NCI-H187 (cell line): ENCODE results near the gene TRANK1.

Source experiments
- DNase-seq, 2 experiments: peaks; one replicate each; lab custom pipeline; 2025; lab: John Stamatoyannopoulos, UW

Gene TRANK1

DNA sequence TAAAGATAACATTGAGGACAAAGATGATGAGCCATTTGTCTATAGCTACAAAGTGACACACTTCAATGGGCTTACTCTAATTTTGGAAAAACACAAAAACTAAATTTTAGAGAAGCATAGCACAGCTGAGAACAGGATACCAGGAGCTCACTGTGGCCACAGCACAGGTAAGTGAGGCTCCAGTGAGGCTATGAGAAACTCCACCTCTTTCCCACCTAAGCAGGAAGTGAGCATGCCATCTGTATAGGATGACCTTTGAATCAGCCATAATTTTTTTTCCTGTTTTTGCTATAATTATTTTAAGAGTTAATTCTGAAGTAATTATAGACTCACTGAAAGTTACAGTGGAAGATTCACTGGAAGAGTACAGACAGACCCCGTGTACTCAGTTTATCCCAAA is 98.4 kb downstream of the TRANK1 start:
- DNase-seq = no peak

DNA sequence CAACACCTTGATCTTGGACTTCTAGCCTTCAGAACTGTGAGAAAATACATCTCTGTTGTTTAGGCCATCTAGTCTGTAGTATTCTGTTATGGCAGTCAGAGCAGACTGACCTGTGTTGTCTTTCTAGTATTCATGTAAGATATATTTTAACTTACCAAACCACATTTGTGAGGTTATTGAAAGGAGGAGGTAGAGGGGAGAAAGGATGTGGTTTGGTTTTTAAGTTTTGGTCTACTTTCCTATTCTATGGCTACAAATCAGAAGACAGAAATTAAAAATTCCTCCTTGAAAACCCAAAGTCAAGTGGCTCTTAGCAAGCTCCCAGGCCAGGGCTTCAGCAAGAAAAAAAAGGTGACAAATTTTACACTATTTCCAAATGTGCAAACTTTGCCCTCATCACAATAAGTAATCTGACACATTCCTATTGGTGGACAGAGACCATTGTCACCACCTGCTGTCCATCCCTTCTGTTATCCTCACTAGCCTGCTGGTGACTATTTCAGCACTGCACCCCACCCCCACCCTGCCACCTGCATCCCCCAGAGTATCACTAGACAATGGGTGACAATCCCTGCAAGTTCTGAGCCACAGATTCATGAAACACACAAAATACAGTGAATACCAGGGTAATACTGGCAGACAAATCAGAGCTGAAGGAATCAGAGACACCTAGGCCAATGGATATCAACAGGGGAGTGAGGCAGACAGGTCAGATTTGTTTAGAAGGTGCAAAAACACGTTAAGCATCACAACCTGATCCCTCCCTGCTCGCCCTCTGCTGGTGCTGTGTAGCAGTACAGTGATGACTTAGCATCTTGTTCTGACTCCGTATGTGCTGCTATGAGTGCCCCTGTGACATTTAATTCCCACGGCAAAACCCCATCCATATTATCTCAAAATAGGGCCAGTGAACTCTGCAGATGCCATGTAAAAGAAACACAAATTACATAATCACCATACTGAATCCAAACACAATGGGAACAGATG is 101.5 kb downstream of the TRANK1 start:
- peak; percentile 0 to 6 for DNase-seq

DNA sequence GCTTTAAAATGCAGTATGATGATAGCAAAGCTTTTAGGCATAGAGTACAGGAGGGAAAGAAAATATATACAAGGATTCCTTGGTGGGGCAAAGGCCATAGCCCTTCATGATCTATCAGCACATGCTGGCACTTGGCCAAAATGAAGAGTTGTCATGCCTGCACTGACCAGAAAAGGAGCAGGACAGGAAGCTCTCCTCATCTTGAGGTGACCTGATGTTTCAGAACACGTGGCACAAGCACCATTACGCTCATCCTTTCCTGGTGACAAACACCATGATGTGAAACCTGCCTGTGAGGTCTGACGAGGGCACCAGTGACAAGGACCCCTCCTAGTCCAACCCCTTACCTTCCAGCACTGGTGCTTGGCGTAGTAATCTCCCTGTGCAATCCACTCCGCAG is 102.6 kb downstream of the TRANK1 start:
- no peak for DNase-seq

DNA sequence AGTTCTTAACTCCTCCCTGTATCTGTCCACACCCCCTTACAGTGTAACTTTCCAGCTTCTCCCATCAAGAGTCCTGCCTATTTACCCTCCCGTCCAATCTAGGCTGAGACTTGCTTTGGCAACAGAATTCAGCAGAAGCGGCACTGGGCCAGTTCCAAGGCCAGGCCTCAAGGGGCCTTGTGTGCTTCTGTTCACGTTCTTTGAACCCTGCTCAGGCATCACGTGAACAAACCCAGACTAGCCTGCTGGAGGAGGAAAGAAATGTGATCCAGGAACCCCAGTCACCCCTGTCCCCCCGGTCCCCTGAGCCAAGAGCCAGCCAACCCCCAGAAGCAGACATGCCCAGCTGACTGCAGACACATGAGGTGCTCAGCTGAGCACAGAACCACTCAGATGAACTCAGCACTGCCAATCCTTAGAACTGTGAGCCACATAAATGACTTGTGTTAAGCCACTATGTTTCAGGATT is 104.4 kb downstream of the TRANK1 start:
- DNase-seq = no peak

DNA sequence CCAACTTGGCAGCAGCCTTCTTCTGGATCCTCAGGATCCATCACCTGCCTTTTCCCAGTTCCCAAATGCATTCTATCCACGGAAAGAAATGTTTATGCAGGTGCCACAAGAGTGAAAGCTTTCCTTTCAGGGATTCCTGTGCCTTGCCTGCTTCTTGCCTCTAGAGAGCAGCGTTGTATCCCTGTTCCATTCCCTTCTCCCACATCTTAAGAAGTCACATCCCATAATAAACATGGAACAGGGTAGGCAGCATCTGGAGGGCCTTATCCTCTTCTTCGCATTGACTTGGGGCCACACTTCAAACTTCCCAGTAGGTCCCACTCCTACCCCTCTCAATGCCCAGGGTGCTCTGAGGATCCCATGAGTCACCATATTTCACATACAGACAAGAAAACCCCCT is 107.8 kb downstream of the TRANK1 start:
- no peak for DNase-seq

- no peak for DNase-seq
These were observed 111.6 kb downstream of the TRANK1 start for GRCh38 chr3:36833160-36833814.

DNA sequence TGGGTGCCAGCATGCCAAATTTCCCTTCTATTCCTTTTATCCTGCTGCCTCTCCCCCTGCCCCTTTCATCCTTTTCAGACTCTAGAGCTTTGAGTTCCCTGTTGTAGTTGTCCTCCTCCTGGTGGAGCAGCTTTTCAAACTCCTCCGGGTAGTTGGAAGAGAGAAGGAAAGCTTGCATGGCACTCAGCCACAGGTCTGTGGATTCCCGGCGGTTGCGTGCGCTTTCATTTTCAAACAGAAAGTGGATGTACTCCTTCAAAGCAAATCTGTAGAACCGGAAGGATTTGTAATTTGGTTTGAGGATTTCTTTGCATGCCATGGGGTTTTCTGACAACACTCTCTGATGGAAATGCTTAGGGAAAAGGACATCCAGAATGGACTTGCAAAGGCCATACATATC is 112.4 kb downstream of the TRANK1 start:
- DNase-seq = no peak

DNA sequence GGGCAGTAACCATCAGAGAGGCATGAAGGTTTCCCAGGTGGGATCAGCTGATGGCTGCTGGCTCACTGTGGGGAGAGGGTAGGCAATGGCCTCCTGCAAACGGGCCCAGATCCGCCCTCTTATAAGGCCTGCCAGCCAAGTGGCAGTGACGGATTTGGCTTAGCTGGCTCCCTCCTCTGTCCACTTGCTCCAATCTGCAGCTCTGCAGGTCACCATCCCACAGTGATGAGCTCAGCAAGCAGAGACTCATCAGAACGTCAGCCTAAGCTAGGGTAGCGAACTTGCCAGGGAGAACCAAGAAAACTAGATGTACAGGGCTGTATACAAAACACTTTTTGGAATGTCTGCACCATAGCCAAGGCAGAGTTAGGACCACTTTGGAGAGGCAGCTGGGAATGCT is 117.7 kb downstream of the TRANK1 start:
- no peak for DNase-seq

- no peak for DNase-seq
These were observed 118.6 kb downstream of the TRANK1 start for GRCh38 chr3:36826240-36826639.

- no peak for DNase-seq
These were observed 120.4 kb downstream of the TRANK1 start for GRCh38 chr3:36824443-36824842.

GRCh38 chr3:36823806-36824205 is 121.0 kb downstream of the TRANK1 start:
- no peak for DNase-seq

DNA sequence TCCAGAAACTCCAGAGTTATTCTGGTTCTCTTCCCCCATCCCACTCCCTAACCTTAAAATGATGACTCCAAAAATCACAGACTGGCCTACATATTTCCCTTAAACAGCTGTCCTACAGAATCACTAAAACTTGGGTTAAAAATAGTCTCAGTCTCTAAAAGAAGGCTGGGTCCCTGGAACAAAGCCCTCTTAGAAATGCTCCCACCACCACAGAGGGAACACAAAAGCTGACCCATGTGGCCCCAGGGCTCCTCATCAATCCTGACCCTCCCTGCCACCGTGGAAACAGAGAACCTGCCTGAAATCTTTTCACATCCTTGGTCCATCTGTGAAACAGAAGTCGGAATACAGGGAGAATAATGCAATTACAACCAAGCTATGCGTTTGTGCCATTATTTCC is 124.8 kb downstream of the TRANK1 start:
- no peak for DNase-seq

GRCh38 chr3:36817806-36818533 is 126.9 kb downstream of the TRANK1 start:
- DNase-seq = no peak

GRCh38 chr3:36815375-36815774 is 129.5 kb downstream of the TRANK1 start:
- DNase-seq = no peak

GRCh38 chr3:36814776-36815175 is 130.1 kb downstream of the TRANK1 start:
- no peak for DNase-seq

DNA sequence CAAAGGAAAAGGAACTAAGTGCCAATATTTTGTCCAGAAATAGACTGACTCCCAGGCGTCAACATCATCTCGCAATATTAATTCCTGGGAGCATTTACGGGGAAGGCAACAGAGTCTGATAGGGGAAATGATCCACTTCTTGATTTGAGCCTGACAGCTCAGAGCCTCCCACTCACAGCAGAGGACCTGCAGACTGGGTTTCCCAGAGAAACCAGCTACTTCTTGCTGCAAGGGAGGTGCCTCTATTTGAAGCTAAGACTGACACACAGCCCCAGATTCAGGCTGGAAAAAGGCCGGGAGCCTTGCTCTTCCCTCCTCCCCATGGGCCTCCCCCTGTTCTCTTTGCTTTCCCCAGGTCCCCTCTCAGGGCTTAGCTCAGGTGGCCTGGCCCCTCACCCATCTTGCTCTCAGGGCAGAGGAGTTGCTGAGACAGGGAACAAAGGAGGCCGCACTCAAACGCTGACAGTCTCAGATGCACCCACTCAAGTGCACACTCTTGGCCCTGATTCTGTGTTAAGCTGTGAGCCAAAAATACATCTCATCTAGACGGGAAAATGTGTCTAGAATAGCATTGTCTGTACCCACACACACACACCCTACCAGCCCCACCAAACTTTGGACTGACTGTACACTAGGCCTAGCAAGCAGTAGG is 130.7 kb downstream of the TRANK1 start:
- no peak for DNase-seq

GRCh38 chr3:36813305-36813704 is 131.5 kb downstream of the TRANK1 start:
- no peak for DNase-seq

DNA sequence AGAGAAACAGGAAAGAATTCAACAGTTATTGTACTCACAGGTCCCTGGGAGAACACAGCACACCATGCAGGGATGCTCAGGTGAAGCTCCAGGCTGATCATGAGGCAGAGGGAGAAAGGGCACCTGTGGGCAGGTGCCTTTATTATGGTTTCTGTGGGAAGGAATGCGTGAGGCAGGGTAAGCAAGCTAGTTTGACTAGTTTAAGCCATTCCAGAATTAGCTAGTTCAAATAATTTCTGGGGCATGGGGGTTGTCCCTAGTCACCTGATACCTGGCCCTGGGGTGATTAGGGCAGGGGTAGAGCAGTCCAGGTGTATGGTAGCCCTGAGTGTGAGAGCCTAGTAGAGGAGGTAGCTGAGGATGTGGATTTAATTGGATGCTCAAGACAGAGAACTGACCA is 132.6 kb downstream of the TRANK1 start:
- no peak for DNase-seq

DNA sequence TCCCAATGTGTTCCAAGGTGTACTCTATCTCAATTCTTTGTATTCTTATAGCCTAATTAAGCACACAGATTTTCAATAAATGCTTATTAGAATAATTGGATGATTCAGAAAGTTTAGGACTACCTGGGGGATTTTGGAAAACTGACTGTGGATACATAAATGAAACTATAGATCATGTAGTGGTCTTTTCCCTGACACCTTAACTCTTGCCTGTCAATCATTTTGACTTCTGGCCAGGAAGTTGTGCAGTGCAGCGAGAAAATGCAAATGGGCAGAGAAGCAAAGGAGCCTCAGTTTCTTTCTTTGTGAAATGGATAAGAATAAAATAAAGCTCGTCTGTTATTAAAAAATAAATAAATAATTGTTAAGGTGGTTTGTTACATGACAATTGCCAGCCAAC is 133.1 kb downstream of the TRANK1 start:
- DNase-seq = no peak

DNA sequence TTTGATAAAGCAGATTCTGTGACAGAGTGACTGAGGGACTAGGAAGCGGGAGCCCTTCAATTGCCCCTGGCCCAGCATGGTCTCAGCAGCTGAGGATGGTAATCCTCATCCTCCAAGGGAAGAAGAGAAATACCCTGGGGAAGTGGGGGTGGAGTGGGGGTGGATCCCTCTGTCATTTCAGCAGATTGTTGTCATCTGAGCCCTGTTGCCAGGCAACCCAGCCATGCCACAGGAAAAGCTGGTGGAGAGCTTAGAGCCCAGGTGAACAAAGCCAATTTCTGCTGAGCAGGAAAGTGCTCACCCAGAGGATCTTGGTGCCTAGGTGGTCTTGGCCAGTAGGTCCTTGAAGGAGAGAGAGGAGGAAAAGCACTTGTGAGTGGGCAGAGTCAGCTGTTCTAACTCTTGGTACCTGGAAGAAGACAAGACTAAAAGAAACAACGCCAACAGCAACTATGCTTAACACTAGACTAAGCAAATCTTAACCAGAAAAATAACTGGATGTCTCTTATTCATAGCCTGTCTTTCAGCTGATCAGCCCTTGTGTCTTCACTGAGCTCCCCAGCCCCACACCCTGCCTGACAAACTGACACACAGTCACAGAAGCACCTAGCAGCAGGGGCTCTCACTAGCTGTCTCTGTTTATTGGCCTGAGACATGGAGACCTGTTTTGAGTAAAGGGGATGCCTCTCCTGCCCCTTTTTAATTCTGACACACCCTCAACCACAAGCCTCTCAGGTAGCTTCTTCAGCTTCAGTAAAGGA is 140.4 kb downstream of the TRANK1 start:
- DNase-seq = peak; percentile 60 to 66

DNA sequence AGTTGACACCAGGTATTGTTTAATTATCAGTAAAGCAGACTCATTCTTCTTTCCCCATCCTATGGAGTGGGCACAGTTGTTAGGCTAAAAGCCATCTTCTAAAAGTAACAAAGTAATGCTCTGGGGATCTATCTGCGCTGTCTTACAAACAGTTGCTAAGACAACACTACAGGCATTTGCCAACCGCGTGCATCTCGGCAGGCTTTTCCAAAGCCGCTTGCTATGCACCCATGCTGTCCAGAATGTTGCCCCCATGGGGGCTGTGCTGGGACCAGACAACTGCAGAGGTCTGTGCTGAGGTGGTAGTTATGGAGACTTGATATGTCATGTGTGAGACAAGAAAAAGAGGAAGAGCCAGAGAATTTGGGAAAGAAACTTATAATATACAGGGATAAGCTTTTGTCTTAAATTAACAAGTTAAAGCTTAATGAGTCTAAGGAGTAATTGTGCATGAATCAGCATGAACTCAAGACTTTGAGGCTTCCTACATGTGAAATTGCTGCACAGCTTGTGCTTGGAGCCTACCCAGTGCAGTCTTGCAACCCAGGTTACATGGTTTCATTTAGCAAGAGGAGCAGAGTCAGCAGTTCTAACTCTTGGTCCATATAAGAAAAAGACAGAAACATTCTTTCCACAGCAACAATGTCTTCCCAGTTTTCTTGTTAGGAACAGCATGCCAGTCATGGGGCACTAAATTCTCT is 141.6 kb downstream of the TRANK1 start:
- DNase-seq = no peak
